ENCODE data around the gene PGBD5. TPM values are rescaled to one million over a fixed set of nuclear protein-coding genes. Genes with fewer than 3 reads are reported as not detected.

The PGBD5 gene
- polyA plus RNA-seq, 4 donors: under 0.01 to 1.0 (median 0.48) TPM

DNA sequence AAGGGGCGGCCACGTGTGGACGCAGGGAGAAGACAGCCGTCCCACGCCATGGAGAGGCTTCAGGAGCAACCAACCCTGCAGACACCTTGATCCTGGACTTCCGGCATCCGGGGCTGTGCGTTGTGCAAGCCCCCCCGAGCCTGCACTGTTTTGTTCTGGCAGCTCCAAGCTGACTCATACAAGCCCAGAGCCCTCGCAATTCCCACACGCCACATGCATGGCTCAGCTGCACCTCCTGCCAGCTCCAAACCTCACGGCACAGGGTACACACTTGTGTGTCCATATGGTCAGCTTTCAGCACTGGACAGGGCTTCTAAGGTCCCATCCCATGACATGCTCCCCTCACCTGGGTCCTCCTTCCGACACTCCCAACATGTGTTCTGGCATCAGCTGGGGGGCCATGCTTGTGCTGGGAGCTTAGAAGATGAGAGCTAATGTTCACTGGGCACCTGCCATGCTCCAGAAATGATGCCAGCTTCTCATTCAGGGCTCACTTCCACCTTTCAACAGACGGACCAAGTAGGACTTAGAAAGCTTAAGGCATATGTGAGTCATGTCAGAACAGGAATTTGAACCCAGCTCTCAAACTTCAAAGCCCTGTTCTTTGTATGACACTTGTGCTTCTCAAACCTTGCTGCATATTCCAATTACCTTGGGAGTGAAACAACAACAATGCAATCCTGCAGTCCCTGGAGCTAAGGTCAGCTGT lies 137.3 kb downstream of the PGBD5 start:
- FAIRE-seq (no peak), DNase-seq (no peak)
- H3K27me3 ChIP-seq (ENCODE audit: control insufficient read depth in 3 of 3, insufficient read depth in 3 of 3, low read length in 3 of 3): no peaks in the 10 kb centered on the region
- no peaks in the 10 kb centered on the region for H3K9me3 ChIP-seq (ENCODE audit: control insufficient read depth in 2 of 2, insufficient read depth in 1 of 2, low read depth in 1 of 2, low read length in 1 of 2)
- H3K4me1 ChIP-seq (ENCODE audit: control insufficient read depth in 3 of 3, insufficient read depth in 2 of 3, low read depth in 1 of 3, low read length in 2 of 3): peaks cover 0 to 7% (median 2%) of the 10 kb centered on the region in 3 donors
- H3K36me3 ChIP-seq (ENCODE audit: control insufficient read depth in 3 of 3, insufficient read depth in 2 of 3, low read depth in 1 of 3, low read length in 3 of 3): peaks cover 0 to 5% (median 0%) of the 10 kb centered on the region in 3 donors
- no peak overlapping the region for H3K4me3 ChIP-seq (ENCODE audit: low read depth in 1 of 3, low read length in 3 of 3)
- H3K27ac ChIP-seq (ENCODE audit: low read depth in 1 of 3, low read length in 2 of 3): no peak overlapping the region
- 86 to 89% (median 86%) methylated on average over 12 to 14 of the region's 14 CpGs for WGBS, 3 donors

GRCh38 chr1:230287674-230288315 lies 138.3 kb downstream of the PGBD5 start:
- H3K4me1 ChIP-seq (ENCODE audit: control insufficient read depth in 3 of 3, insufficient read depth in 2 of 3, low read depth in 1 of 3, low read length in 2 of 3): peaks cover 0 to 9% (median 2%) of the 10 kb centered on the region in 3 donors
- H3K9me3 ChIP-seq (ENCODE audit: control insufficient read depth in 2 of 2, insufficient read depth in 1 of 2, low read depth in 1 of 2, low read length in 1 of 2): no peaks in the 10 kb centered on the region
- 75 to 80% (median 78%) methylated on average over 16 to 17 of the region's 17 CpGs for WGBS, 3 donors
- peaks cover 0 to 12% (median 0%) of the 10 kb centered on the region in 3 donors for H3K36me3 ChIP-seq (ENCODE audit: control insufficient read depth in 3 of 3, insufficient read depth in 2 of 3, low read depth in 1 of 3, low read length in 3 of 3)
- H3K27ac ChIP-seq (ENCODE audit: low read depth in 1 of 3, low read length in 2 of 3): no peak overlapping the region
- H3K4me3 ChIP-seq (ENCODE audit: low read depth in 1 of 3, low read length in 3 of 3): no peak overlapping the region
- H3K27me3 ChIP-seq (ENCODE audit: control insufficient read depth in 3 of 3, insufficient read depth in 3 of 3, low read length in 3 of 3): no peaks in the 10 kb centered on the region
- DNase-seq (no peak), FAIRE-seq (no peak)

- FAIRE-seq: no peak
- Histone ChIP-seq H3K9me3 (ENCODE audit: control insufficient read depth in 2 of 2, insufficient read depth in 1 of 2, low read depth in 1 of 2, low read length in 1 of 2) (no peaks in the 10 kb centered on the region), H3K4me3 (ENCODE audit: low read depth in 1 of 3, low read length in 3 of 3) (no peak overlapping the region), H3K27me3 (ENCODE audit: control insufficient read depth in 3 of 3, insufficient read depth in 3 of 3, low read length in 3 of 3) (no peaks in the 10 kb centered on the region), H3K4me1 (ENCODE audit: control insufficient read depth in 3 of 3, insufficient read depth in 2 of 3, low read depth in 1 of 3, low read length in 2 of 3) (peaks cover 0 to 16% (median 2%) of the 10 kb centered on the region in 3 donors), H3K36me3 (ENCODE audit: control insufficient read depth in 3 of 3, insufficient read depth in 2 of 3, low read depth in 1 of 3, low read length in 3 of 3) (peaks cover 0 to 15% (median 0%) of the 10 kb centered on the region in 3 donors), H3K27ac (ENCODE audit: low read depth in 1 of 3, low read length in 2 of 3) (no peak overlapping the region)
- DNase-seq: no peak
- WGBS, 3 donors: 60 to 78% (median 61%) methylated on average over 9 to 10 of the region's 10 CpGs
These were observed 139.3 kb downstream of the PGBD5 start for GRCh38 chr1:230286890-230287269.

DNA sequence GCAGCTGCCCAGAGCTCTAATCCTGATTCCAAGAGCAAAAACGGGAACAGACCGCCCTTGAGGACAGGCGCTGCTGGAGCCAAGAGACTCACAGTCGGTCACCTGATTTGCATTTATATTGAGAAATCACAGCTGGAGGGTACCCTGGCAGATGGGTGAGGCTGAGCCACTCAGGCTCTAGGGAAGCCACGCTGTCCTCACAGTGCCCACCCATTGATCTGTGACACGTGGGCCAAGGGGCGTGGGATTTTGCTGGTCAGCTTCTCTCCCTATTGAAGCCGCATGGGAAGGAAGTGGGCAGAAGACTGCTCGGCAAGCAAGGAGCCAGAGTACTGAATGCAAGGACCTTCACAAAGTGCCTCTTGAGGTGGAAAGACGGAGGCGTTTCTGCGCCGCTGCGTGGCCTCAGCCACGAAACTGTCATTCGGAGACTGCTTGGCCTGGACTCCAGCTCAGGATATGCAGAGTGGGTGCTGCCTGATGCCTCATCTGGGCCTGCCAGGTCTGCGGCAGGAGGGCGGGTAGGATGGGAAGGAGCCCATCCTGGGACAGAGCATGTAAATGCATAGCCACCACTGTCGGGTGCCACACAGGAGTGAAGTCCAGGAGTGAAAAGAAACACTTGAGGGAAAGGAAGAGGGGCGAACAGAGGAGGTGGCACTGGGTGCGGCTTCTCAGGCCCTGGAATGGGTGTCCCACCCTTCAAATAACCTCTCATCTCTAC lies 139.8 kb downstream of the PGBD5 start:
- no peak for FAIRE-seq
- Histone ChIP-seq H3K36me3 (ENCODE audit: control insufficient read depth in 3 of 3, insufficient read depth in 2 of 3, low read depth in 1 of 3, low read length in 3 of 3) (peaks cover 0 to 15% (median 0%) of the 10 kb centered on the region in 3 donors), H3K4me3 (ENCODE audit: low read depth in 1 of 3, low read length in 3 of 3) (no peak overlapping the region), H3K27me3 (ENCODE audit: control insufficient read depth in 3 of 3, insufficient read depth in 3 of 3, low read length in 3 of 3) (no peaks in the 10 kb centered on the region), H3K4me1 (ENCODE audit: control insufficient read depth in 3 of 3, insufficient read depth in 2 of 3, low read depth in 1 of 3, low read length in 2 of 3) (peaks cover 0 to 22% (median 5%) of the 10 kb centered on the region in 3 donors), H3K9me3 (ENCODE audit: control insufficient read depth in 2 of 2, insufficient read depth in 1 of 2, low read depth in 1 of 2, low read length in 1 of 2) (no peaks in the 10 kb centered on the region), H3K27ac (ENCODE audit: low read depth in 1 of 3, low read length in 2 of 3) (no peak overlapping the region)
- WGBS, 3 donors: 88 to 94% (median 90%) methylated on average over 21 of the region's 21 CpGs
- no peak for DNase-seq

DNA sequence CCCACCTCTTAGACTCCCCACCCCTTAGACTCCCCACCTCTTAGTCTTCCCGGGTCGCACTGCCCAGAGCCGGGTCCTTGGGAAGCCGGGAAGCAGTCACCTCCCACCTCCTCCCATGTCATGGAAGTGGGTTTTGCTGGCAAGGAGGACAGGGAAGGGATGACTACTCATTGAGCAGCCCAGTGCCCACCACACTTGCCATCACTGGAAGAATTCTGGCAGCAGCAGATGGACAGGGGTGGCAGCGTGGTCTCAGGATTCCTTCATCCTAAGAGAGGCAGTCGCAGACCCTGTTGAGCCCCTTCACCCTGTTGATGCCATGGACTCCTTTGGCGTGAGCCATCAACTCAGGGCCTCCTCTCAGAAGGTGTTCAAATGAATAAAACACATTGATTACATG lies 140.8 kb downstream of the PGBD5 start:
- FAIRE-seq (no peak), DNase-seq (no peak)
- 87 to 88% (median 88%) methylated on average over 7 of the region's 7 CpGs for WGBS, 3 donors

GRCh38 chr1:230284891-230285290 lies 141.2 kb downstream of the PGBD5 start:
- DNase-seq (peak in 1 of 2 donors; percentile 54), FAIRE-seq (no peak)
- Histone ChIP-seq H3K27ac (ENCODE audit: low read depth in 1 of 3, low read length in 2 of 3) (no peak overlapping the region), H3K4me3 (ENCODE audit: low read depth in 1 of 3, low read length in 3 of 3) (no peak overlapping the region), H3K9me3 (ENCODE audit: control insufficient read depth in 2 of 2, insufficient read depth in 1 of 2, low read depth in 1 of 2, low read length in 1 of 2) (no peaks in the 10 kb centered on the region), H3K36me3 (ENCODE audit: control insufficient read depth in 3 of 3, insufficient read depth in 2 of 3, low read depth in 1 of 3, low read length in 3 of 3) (peaks cover 0 to 29% (median 0%) of the 10 kb centered on the region in 3 donors), H3K4me1 (ENCODE audit: control insufficient read depth in 3 of 3, insufficient read depth in 2 of 3, low read depth in 1 of 3, low read length in 2 of 3) (peaks cover 0 to 32% (median 10%) of the 10 kb centered on the region in 3 donors), H3K27me3 (ENCODE audit: control insufficient read depth in 3 of 3, insufficient read depth in 3 of 3, low read length in 3 of 3) (no peaks in the 10 kb centered on the region)
- WGBS, 3 donors: 64 to 78% (median 64%) methylated on average over 10 of the region's 10 CpGs

More for the DNA sequence above, 140.8 kb downstream of the PGBD5 start:
- Histone ChIP-seq H3K36me3 (ENCODE audit: control insufficient read depth in 3 of 3, insufficient read depth in 2 of 3, low read depth in 1 of 3, low read length in 3 of 3) (peaks cover 0 to 24% (median 0%) of the 10 kb centered on the region in 3 donors), H3K9me3 (ENCODE audit: control insufficient read depth in 2 of 2, insufficient read depth in 1 of 2, low read depth in 1 of 2, low read length in 1 of 2) (no peaks in the 10 kb centered on the region), H3K27ac (ENCODE audit: low read depth in 1 of 3, low read length in 2 of 3) (no peak overlapping the region), H3K27me3 (ENCODE audit: control insufficient read depth in 3 of 3, insufficient read depth in 3 of 3, low read length in 3 of 3) (no peaks in the 10 kb centered on the region), H3K4me3 (ENCODE audit: low read depth in 1 of 3, low read length in 3 of 3) (no peak overlapping the region), H3K4me1 (ENCODE audit: control insufficient read depth in 3 of 3, insufficient read depth in 2 of 3, low read depth in 1 of 3, low read length in 2 of 3) (peaks cover 0 to 32% (median 10%) of the 10 kb centered on the region in 3 donors)

DNA sequence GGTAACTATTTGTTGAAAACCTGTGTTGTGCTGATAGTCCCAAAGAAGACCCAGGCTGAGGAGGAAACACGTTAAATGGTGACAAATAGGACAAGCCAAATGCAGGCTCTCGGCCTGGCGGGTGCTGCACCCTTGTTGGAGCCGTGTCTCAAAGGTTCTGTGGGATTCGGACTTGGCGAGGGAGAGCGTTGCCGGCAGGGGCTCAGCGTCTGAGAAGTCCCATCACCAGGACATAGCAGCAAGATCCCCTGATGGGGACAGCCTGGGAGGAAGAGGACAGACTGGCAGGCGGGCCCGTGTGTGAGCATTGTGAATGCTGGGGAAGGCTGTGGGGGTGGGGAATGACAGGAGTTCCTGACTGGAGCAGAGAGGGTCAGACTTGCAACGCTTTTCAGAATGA lies 142.5 kb downstream of the PGBD5 start:
- Histone ChIP-seq H3K4me1 (ENCODE audit: control insufficient read depth in 3 of 3, insufficient read depth in 2 of 3, low read depth in 1 of 3, low read length in 2 of 3) (peaks cover 0 to 32% (median 10%) of the 10 kb centered on the region in 3 donors), H3K36me3 (ENCODE audit: control insufficient read depth in 3 of 3, insufficient read depth in 2 of 3, low read depth in 1 of 3, low read length in 3 of 3) (peaks cover 0 to 41% (median 4%) of the 10 kb centered on the region in 3 donors), H3K27me3 (ENCODE audit: control insufficient read depth in 3 of 3, insufficient read depth in 3 of 3, low read length in 3 of 3) (no peaks in the 10 kb centered on the region), H3K4me3 (ENCODE audit: low read depth in 1 of 3, low read length in 3 of 3) (no peak overlapping the region), H3K9me3 (ENCODE audit: control insufficient read depth in 2 of 2, insufficient read depth in 1 of 2, low read depth in 1 of 2, low read length in 1 of 2) (no peaks in the 10 kb centered on the region), H3K27ac (ENCODE audit: low read depth in 1 of 3, low read length in 2 of 3) (no peak overlapping the region)
- DNase-seq: no peak
- 92 to 94% (median 94%) methylated on average over 12 of the region's 12 CpGs for WGBS, 3 donors
- FAIRE-seq: no peak

- DNase-seq: peak; percentile 94 to 98
- no peaks in the 10 kb centered on the region for H3K9me3 ChIP-seq (ENCODE audit: control insufficient read depth in 2 of 2, insufficient read depth in 1 of 2, low read depth in 1 of 2, low read length in 1 of 2)
- H3K36me3 ChIP-seq (ENCODE audit: control insufficient read depth in 3 of 3, insufficient read depth in 2 of 3, low read depth in 1 of 3, low read length in 3 of 3): peaks cover 0 to 48% (median 6%) of the 10 kb centered on the region in 3 donors
- WGBS, 3 donors: 8 to 30% (median 14%) methylated on average over 3 of the region's 3 CpGs
- H3K27ac ChIP-seq (ENCODE audit: low read depth in 1 of 3, low read length in 2 of 3): peak overlapping the region; percentile 33 to 75 (median 56)
- no peaks in the 10 kb centered on the region for H3K27me3 ChIP-seq (ENCODE audit: control insufficient read depth in 3 of 3, insufficient read depth in 3 of 3, low read length in 3 of 3)
- peaks cover 0 to 32% (median 10%) of the 10 kb centered on the region in 3 donors for H3K4me1 ChIP-seq (ENCODE audit: control insufficient read depth in 3 of 3, insufficient read depth in 2 of 3, low read depth in 1 of 3, low read length in 2 of 3)
- no peak for FAIRE-seq
- no peak overlapping the region for H3K4me3 ChIP-seq (ENCODE audit: low read depth in 1 of 3, low read length in 3 of 3)
These were observed 144.0 kb downstream of the PGBD5 start for GRCh38 chr1:230282157-230282556.

Data from small intestine (tissue), 7 donors.